HG03139 (cell line): ENCODE data around the gene GLS.

Source experiments
- ATAC-seq: cut with Tn5 transposase; IDR thresholded peaks from one replicate; pipeline ENCODE4 v1.9.1; 2021; ENCODE audit not compliant: unreplicated experiment

Gene GLS

GRCh38 chr2:191012346-191012745, 131.7 kb downstream of the GLS start:
- no peak for ATAC-seq

GRCh38 chr2:191012845-191013681, 132.4 kb downstream of the GLS start:
- no peak for ATAC-seq

- ATAC-seq, result no peak
These were observed 133.0 kb downstream of the GLS start for GRCh38 chr2:191013682-191013931.

GRCh38 chr2:191013932-191014652, 133.5 kb downstream of the GLS start, which contains the start of gene STAT1:
TSS of gene STAT1 (minus strand) at chr2:191014171. CDS start at chr2:191010003, 4,168 bp downstream.
- peak; percentile 76 for ATAC-seq

GRCh38 chr2:191014653-191015020, 134.0 kb downstream of the GLS start:
- ATAC-seq, result no peak
